Measurements from ENCODE around the gene SOAT1. TPM values are rescaled to one million over a fixed set of nuclear protein-coding genes. Genes with fewer than 3 reads are reported as not detected.

The SOAT1 gene
- total and polyA plus RNA-seq, 2 of the 8 experiments (the other 6 are each of a cell fraction or from before 2014, with no cell fraction given): 2.7 to 4.7 TPM

GRCh38 chr1:179283992-179284391 is 9.6 kb upstream of the SOAT1 start:
- H3K4me3 ChIP-seq (ENCODE audit: extremely low read depth in 1 of 4, insufficient read depth in 2 of 4, low read depth in 3 of 4, low read length in 4 of 4): no peak overlapping the region
- no peak overlapping the region for H2BK5ac ChIP-seq (ENCODE audit: low read depth, low read length)
- no peaks in the 10 kb centered on the region for H3K4me1 ChIP-seq (replicated peaks in 1 of 4; ENCODE audit: control insufficient read depth in 3 of 4, insufficient read depth in 4 of 4, low read length in 3 of 4)
- no peak overlapping the region for H2BK120ac ChIP-seq (replicated peaks; ENCODE audit: low read depth, low read length)
- ChIA-PET CTCF (ENCODE audit: partially characterized antibody) (interaction anchor here (0.9 to 1.2 kb wide), 2 partner anchors 13 to 21 kb away, joined by 3 read pairs; no protein-coding TSS in a partner anchor), POLR2A (ENCODE audit: partially characterized antibody) (interaction anchor here (0.6 kb wide), 1 partner anchor 119 kb away, joined by 4 read pairs; no protein-coding TSS in a partner anchor)
- H3K9ac ChIP-seq (replicated peaks in 1 of 4; ENCODE audit: extremely low read depth in 1 of 4, low read depth in 3 of 4, low read length in 3 of 4): no peak overlapping the region
- no peak overlapping the region for H2AFZ ChIP-seq (ENCODE audit: low read length)
- H2BK12ac ChIP-seq (ENCODE audit: low read depth, low read length): no peak overlapping the region
- H3K79me2 ChIP-seq (ENCODE audit: control insufficient read depth in 1 of 2, insufficient read depth in 2 of 2, low read length in 2 of 2): no peaks in the 10 kb centered on the region
- no peak overlapping the region for H3K14ac ChIP-seq (ENCODE audit: insufficient read length)
- H2AK5ac ChIP-seq (ENCODE audit: low read depth, low read length): no peak overlapping the region
- H3K23me2 ChIP-seq (ENCODE audit: low read depth, low read length): no peaks in the 10 kb centered on the region; the same call in 1 of the 2 replicates
- no peak overlapping the region for H4K8ac ChIP-seq (ENCODE audit: extremely low read depth, insufficient read depth, low read length)
- no peak overlapping the region for H3K18ac ChIP-seq (ENCODE audit: extremely low read depth, low read length)
- H2BK15ac ChIP-seq (ENCODE audit: low read length): no peak overlapping the region
- 83% methylated on average over 2 of the region's 2 CpGs; no CpG with 5 or more reads in 1 of the 2 experiments for WGBS, 2 experiments (ENCODE audit: extremely low coverage in 1 of 2, insufficient coverage in 1 of 2, insufficient read length in 1 of 2, insufficient replicate concordance in 2 of 2, low coverage in 1 of 2, low lambda C conversion rate in 2 of 2, missing lambda C conversion rate in 1 of 2)
- no peak overlapping the region for H3K4me2 ChIP-seq (ENCODE audit: insufficient read depth in 1 of 2, low read depth in 2 of 2, low read length in 2 of 2)
- FAIRE-seq (no peak), DNase-seq (ENCODE audit: low read depth in 1 of 2, low spot score in 2 of 2) (no peak)
- peaks cover 0 to 4% of the 10 kb centered on the region in 2 experiments; a peak in 2 of 4 replicates for H3K9me3 ChIP-seq (ENCODE audit: insufficient read depth in 2 of 2, low read depth in 1 of 2, low read length in 1 of 2)
- H3K36me3 ChIP-seq (ENCODE audit: control insufficient read depth in 2 of 4, insufficient read depth in 4 of 4, low read length in 3 of 4): no peaks in the 10 kb centered on the region
- no peaks in the 10 kb centered on the region for H3K79me1 ChIP-seq (ENCODE audit: low read depth, low read length)
- no peaks in the 10 kb centered on the region for H3K27me3 ChIP-seq (replicated peaks in 1 of 4; ENCODE audit: control insufficient read depth in 3 of 4, extremely low read depth in 1 of 4, insufficient read depth in 3 of 4, low read length in 3 of 4)
- H3K4ac ChIP-seq (replicated peaks; ENCODE audit: insufficient read length, low read depth, low read length): no peak overlapping the region
- no peaks in the 10 kb centered on the region for H4K20me1 ChIP-seq (replicated peaks in 1 of 2; ENCODE audit: control insufficient read depth in 1 of 2, insufficient read depth in 2 of 2, low read length in 2 of 2)
- H3K23ac ChIP-seq (ENCODE audit: insufficient read length): no peak overlapping the region
- H3K27ac ChIP-seq (ENCODE audit: low read depth, low read length): no peak overlapping the region
- no peak overlapping the region for H2BK20ac ChIP-seq (ENCODE audit: low read length)
- H4K5ac ChIP-seq (ENCODE audit: insufficient read length, low read depth, low read length): no peak overlapping the region
- no peak overlapping the region for H4K91ac ChIP-seq (replicated peaks; ENCODE audit: insufficient read length, low read length)
- H3K56ac ChIP-seq (replicated peaks; ENCODE audit: insufficient read length, low read depth, low read length): no peak overlapping the region
- TF ChIP-seq SIX5 (IDR thresholded peaks at IDR 0.05; ENCODE audit: low read depth, low read length) (no peak), HDAC6 (IDR thresholded peaks at IDR 0.05; ENCODE audit: low read depth, low read length) (no peak), RFX5 (IDR thresholded peaks at IDR 0.05; ENCODE audit: borderline replicate concordance, low read depth, low read length) (no peak), TAF1 (IDR thresholded peaks at IDR 0.05; ENCODE audit: low read depth, low read length) (no peak), TCF12 (IDR thresholded peaks at IDR 0.05; ENCODE audit: low read depth, low read length) (no peak), SAP30 (IDR thresholded peaks at IDR 0.05; ENCODE audit: insufficient read depth, insufficient replicate concordance, low read length) (no peak), TBP (IDR thresholded peaks at IDR 0.05; ENCODE audit: low read depth, low read length) (no peak)
